NK-92 treated with Interleukin-12 subunit alpha and Interleukin-12 subunit beta, amount 100 ng/mL, for 24 hours (cell line): ENCODE measurements around the gene ARSB.

Experiments used
- DNase-seq: peaks from one replicate; lab custom pipeline; 2025; lab: John Stamatoyannopoulos, UW

ARSB gene

DNA sequence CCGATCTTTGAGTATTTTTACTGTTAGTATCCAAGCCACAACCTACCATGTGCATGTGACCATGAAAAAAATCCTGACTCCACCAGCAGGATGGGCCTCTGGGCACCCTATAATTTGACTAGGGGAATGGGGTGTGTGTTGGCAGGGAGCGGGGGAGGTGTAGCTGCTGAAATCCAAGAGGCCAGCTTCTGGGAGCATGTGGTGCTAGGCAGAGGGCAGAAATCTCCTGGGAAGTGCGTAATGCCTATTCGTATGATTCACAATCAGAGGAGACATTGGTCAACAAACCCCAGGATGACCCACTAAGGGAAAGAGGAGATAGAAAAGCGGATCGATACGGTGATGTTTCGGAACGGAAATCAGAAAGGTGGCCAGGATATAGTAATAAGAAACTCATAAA, 149.9 kb downstream of the ARSB start:
- no peak for DNase-seq

- DNase-seq: no peak
These were observed 151.8 kb downstream of the ARSB start for GRCh38 chr5:78833284-78833683.

- DNase-seq: no peak
These were observed 154.5 kb downstream of the ARSB start for GRCh38 chr5:78830528-78831046.

- no peak for DNase-seq
These were observed 155.1 kb downstream of the ARSB start for GRCh38 chr5:78829811-78830527.

GRCh38 chr5:78827725-78828124, 157.4 kb downstream of the ARSB start:
- no peak for DNase-seq

- DNase-seq: no peak
These were observed 160.3 kb downstream of the ARSB start for GRCh38 chr5:78824831-78825281.

- no peak for DNase-seq
These were observed 161.9 kb downstream of the ARSB start for GRCh38 chr5:78823196-78823595.

- no peak for DNase-seq
These were observed 163.5 kb downstream of the ARSB start for GRCh38 chr5:78821536-78822021.

DNA sequence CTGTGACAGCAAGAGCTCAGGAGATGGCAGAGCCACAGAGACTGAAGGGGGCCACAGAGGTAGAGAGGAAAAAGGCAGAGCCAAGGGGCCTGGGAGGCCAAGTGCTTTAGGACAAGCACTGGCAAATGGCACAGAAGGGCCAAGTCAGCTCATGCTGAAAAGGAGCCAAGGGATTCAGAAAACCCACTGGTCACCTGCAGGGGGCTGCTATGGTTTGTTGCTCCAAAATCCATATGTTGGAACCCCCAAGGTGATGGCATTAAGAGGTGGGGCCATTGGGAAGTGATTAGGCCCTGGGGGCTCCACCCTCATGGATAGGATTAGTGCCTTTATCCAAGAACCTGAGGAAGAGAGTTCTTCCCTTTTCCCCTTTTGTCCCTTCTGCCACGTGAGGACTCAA, 165.4 kb downstream of the ARSB start:
- no peak for DNase-seq

GRCh38 chr5:78819166-78819565, 165.9 kb downstream of the ARSB start:
- DNase-seq: no peak

- DNase-seq: no peak
These were observed 168.9 kb downstream of the ARSB start for GRCh38 chr5:78816143-78816765.

DNA sequence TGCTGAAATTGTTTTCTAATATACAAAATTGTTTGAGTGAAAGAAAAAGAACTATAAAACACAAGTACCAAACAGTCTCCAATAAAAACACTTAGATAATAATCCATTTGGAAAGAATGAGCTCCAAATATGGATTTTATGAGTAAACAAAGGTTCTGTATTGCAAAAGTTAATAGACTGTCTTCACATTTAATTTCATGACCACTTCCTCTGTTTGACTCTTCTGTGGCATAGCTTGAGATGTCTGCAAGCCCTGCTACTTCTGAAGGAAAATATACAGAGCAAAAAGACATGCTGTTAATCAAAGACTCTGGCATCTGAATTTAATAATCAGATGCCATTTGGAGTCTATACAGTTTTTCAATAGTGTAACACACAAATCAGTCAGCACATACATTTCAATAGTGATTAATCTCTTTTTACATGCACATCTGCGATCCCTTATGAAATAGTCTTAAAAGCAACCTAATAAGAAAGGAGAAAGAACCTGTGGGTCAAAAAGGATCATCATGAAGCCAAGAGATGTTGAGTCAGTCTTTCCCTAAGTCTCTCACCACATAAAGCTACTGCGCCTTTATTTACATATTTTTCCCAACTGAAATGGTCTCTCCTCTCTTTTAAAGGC, 171.1 kb downstream of the ARSB start:
- no peak for DNase-seq

GRCh38 chr5:78813286-78813685, 171.8 kb downstream of the ARSB start:
- no peak for DNase-seq

DNA sequence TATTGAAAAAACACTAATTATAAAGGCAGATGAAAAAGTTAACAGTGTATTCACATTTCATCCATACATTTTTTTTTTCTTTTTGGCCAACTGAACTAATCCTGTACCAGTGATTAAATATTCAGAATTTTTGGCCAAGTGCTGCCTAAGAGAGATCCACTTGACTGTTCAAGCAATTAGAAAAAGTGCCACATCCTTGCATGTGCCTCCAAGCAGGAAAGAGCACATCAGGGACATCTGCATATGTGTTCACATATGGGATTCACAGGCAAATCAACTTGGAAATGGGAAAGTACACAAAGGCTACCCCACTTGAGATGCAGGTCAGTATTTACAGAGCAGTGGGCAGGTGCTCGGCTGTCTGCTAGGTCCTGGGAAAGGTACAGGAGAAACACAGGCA, 173.2 kb downstream of the ARSB start:
- DNase-seq: no peak

DNA sequence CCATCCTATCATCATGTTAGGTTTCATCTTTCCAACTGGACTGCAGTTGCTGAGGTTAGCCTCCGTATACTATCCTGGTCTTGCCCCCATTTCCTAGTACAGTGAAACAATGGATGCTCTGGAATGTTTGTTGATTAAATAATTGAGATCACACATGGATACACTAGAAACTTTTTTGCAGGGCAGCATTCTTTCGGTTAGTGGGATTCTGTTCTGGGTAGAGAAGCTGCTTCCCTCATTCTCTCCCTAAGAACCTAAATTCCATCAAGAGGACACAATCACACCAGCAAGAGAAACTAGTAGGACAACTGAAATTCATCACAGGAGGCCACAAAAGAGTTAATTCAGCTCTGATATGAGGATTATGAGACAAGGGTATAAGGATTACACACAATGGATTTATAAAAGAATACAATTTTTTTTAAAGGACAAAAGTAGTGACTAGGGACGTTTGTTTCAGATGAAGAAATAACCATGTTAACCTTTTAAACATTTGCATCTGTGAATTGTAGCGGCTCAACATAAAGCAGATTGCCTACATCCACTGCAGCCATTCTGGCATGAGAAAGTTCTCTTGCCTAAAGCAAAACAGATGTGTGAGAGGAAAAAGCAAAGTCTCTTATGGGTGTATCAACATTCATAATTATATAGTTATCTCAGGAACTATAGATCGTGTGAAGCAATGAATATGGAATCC, 173.8 kb downstream of the ARSB start:
- DNase-seq: no peak

DNA sequence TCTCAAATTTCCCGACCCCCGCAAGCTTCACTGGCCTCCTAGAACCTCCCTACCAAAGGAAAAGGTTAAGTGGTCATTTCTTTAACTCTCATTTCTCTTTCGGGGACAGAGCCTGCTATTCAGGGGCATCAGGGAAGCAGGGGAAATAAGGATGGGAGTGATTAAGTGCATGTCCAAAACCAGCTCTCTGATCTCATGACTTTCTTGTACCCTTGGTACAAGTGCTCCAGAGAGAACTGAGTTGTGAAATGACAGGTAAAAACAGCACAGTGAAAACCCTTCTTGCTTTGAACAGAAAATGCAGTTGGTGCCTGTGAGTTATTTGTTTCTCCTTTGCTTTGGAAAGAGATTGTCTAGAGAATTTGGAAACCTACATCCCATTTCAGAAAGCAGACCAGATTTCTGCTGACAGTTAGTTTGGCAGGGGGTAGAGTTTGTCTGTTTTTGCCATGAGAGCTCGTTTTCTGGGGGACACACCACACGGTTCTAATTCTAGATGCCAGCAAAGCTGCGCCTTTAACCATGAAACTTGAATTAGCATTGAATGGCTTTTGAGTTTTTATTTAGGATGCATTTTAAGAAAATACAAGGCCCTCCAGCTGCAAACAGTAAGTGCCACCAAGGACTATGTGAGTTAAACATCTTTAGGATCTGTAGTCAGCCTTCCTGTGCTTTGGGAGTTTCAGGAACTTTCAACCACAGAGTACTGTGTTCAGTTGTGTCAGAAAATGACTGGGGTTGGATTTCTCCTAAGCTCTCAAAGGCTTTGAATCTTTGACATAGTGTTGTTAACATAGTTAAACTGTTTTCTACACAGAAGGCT, 174.8 kb downstream of the ARSB start:
- no peak for DNase-seq

GRCh38 chr5:78809444-78809843, 175.7 kb downstream of the ARSB start:
- no peak for DNase-seq

- no peak for DNase-seq
These were observed 176.3 kb downstream of the ARSB start for GRCh38 chr5:78808818-78809217.

DNA sequence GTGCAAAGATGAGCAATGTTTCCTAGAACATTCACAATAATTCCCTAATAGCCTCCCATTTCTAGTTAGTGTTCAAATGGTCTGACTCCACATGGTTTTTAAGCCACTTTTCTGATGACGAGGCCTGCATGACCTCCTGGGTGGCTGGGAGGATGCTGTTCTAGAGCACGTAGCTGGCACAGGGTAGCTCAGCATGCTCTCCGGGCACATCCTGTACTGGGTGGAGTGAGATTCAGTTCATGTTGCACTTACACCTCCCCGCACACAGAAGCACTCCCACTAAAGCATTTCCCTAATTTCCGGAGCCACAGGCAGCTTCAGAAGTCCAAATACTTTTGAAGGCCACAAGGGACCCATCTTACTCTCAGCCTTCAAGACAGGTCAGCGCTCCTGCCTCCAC, 176.7 kb downstream of the ARSB start:
- DNase-seq: no peak

DNA sequence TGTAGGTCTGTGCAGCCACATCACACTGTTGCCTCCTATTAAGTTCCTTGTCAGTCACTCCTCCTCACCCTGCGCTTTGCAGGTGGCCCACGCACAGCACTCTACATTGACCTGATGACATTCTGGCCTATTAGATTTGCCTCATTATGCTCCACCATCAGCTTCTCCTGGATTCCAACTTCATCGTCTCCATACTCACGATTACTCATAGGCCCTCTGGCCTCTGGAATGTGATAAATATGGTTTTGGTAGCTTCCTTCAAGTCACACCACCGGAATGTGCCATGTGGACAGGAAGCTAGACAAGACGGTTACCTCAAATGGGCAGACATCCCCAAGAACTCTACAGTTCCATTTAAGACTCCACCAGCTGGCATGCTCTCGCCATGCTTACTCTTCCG, 178.6 kb downstream of the ARSB start:
- no peak for DNase-seq

DNA sequence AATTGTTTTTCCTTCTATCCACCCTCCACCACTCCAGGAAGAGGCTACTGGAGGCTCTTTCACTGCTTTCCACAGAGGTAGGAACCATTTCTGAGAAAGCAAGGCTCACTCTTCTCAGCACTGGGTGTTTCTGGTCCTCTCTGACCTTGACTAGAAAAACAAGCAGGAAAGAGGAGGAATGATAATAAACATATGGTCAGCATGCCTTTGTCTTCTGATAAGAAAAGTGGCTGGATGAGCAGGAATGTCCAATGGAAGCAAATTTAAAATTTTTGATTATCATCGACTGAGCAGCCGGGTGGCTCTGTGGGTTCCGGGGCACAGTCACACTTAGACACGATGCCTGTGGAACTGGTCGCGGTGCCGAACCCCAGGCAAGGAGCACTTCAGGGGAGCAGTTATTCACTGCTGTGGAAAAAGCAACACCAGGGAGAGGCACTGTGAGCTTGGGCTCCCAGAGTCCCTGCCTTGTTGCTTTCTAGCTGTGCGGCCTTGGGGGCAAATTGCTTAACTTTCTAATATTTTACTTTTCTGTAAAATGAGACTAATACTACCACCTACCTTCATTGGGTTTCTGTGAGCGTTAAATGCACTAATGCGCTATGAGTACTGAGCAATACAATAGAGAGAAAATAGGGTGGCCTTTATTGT, 179.5 kb downstream of the ARSB start:
- no peak for DNase-seq
